Measurements from ENCODE around the gene CRYZL1.
"Not testable (repeated sequence)": the region's sequence is repeated elsewhere in the genome, so short reads cannot be mapped to it uniquely, and the experiment has no call there.

The CRYZL1 gene

DNA sequence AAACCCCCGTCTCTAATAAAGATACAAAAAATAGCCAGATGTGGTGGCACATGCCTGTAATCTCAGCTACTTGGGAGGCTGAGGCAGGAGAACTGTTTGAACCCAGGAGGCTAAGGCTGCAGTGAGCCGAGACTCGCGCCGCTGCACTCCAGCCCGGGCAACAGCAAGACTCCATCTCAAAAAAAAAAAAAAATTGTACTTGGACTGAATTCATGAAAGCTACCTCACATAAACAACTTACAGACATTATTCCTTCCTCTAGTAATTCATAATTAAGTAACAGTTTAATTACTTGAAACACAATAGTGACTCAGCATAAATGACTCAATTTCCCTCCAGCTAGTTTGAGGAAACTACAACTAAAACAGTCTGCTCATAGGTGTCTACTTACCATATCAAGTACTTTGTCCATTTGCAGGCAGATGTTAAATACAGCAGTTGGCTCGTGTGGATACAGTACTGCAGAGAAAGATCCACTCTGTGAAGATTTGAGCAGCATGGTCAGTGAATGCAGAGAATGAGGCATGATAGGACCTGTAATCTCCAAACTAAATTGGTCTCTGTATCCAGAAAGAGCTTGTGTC is 62.5 kb downstream of the CRYZL1 start:
- H3K4me3 ChIP-seq (ENCODE audit: low read length): no peak overlapping the region
- peak; percentile 82 for DNase-seq (ENCODE audit: low read depth)
- TF ChIP-seq, protein P1, sequence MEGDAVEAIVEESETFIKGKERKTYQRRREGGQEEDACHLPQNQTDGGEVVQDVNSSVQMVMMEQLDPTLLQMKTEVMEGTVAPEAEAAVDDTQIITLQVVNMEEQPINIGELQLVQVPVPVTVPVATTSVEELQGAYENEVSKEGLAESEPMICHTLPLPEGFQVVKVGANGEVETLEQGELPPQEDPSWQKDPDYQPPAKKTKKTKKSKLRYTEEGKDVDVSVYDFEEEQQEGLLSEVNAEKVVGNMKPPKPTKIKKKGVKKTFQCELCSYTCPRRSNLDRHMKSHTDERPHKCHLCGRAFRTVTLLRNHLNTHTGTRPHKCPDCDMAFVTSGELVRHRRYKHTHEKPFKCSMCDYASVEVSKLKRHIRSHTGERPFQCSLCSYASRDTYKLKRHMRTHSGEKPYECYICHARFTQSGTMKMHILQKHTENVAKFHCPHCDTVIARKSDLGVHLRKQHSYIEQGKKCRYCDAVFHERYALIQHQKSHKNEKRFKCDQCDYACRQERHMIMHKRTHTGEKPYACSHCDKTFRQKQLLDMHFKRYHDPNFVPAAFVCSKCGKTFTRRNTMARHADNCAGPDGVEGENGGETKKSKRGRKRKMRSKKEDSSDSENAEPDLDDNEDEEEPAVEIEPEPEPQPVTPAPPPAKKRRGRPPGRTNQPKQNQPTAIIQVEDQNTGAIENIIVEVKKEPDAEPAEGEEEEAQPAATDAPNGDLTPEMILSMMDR (IDR thresholded peaks at IDR 0.05; ENCODE audit: insufficient read depth, low read depth, low read length, missing control alignments): no peak

DNA sequence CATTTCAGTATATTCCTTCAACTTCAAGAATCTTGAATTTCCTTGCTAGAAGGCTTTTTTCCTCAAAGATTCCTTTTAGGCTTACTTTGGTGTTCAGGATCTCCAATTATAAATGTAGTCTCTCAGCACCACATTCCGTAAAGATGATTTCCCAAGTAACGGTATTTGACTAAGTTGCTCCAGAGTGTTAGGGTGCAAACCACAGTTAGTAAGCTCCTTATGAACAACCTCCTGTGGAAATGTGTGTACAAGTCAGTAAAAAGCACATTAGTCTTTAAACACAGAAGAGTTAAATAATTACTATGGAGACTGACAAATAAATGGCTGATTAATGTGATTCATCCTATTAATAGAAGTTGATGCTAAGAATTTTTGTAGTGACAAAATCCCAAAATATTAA is 63.3 kb downstream of the CRYZL1 start:
- TF ChIP-seq, protein P1 (IDR thresholded peaks at IDR 0.05; ENCODE audit: insufficient read depth, low read depth, low read length, missing control alignments): no peak
- no peak for DNase-seq (ENCODE audit: low read depth)
- H3K4me3 ChIP-seq (ENCODE audit: low read length): no peak overlapping the region

DNA sequence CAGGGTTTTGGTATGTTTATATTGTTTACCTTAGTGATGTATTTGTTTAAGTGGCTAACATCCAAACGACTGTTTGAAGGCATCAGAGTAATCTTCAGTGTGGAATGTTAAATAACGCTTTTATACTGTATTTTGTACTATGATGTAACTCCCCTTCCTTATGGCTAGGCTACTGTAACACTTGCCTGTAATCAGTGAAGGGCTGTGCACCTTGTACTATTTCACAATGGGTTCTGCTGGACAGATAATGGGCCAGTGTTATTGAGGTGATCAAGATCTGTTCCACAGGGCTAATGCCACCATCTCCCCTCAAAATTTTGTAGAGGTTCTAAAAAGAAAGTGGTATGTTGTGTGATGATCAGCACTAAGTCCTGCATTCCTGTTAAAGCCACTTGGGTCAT is 64.8 kb downstream of the CRYZL1 start:
- not testable (repeated sequence) for H3K4me3 ChIP-seq (ENCODE audit: low read length); DNase-seq (ENCODE audit: low read depth)

DNA sequence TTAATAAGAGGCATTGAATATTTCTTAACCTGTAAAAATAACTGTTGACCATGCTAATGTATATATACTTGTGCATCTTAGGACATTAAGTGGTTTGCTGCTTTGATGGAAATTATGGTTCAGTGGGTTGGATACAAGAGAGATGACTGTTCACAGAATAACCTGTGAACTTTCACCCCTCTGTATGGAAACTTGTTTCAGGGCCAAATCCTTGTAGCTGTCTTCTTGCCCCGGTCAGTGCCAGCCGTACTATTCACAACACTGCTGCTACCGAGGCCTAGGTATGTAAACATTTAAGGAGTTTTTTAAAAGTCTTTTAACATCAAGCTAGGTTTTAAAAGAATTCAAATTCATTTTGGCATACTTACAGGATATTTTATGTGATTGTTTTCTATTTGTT is 69.2 kb downstream of the CRYZL1 start:
- no peak overlapping the region for H3K4me3 ChIP-seq (ENCODE audit: low read length)
- TF ChIP-seq, protein P1 (IDR thresholded peaks at IDR 0.05; ENCODE audit: insufficient read depth, low read depth, low read length, missing control alignments): no peak
- DNase-seq (ENCODE audit: low read depth): no peak

DNA sequence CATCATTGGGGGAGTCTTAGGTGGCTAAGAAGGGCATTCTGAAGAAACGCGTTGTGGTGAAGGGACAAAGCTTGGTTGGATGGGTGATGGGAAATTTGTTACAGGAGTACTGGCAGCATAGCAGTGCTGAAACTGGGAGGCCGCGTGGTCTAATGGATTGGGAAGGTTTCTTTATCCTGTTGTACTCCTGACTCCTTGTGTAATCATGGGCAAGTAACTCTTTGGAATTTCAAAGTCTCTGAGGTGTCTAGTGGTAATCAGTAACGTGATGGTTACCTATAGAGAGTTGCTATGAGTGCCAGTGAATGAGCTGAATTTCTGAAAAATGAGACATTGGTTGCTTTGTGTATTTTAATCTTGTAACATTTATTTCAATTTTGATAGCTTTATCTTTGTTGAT is 71.5 kb downstream of the CRYZL1 start:
- TF ChIP-seq, protein P1 (IDR thresholded peaks at IDR 0.05; ENCODE audit: insufficient read depth, low read depth, low read length, missing control alignments): no peak
- no peak for DNase-seq (ENCODE audit: low read depth)
- H3K4me3 ChIP-seq (ENCODE audit: low read length): no peak overlapping the region

DNA sequence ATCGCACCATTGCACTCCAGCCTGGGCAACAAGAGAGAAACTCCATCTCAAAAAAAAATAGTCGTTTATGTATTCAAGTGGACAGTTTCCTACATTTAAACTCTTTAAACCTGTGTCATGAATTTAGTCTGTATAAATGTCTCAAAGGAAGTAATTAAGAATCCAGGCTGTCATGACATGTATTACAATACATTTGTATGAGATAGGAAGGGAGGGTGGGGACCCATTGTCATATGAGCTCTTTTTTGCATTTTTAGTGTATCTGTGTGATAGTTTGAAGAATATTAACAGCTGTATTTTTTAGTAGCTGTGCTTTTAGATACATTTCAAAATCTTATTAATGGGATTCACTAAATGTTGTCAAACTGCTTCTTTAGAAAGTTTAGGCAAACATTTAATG is 73.1 kb downstream of the CRYZL1 start:
- DNase-seq (ENCODE audit: low read depth): no peak
- TF ChIP-seq, protein P1 (IDR thresholded peaks at IDR 0.05; ENCODE audit: insufficient read depth, low read depth, low read length, missing control alignments): no peak
- no peak overlapping the region for H3K4me3 ChIP-seq (ENCODE audit: low read length)

DNA sequence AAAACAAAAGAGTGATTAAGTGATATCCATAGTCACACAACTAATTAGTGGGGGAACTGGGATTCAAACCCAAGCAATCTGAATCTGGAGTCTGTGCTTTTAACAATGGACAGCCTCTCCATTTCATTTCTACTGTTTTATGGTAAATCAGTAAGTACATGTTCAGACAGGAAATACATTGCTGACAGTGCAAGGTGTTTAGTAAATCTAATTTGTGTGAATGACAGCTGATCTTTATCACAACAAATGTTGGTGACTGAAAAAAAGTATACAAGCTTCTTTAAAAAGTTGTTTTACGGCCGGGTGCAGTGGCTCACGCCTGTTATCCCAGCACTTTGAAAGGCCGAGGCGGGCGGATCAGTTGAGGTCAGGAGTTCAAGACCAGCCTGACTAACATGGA is 73.6 kb downstream of the CRYZL1 start:
- TF ChIP-seq, protein P1 (IDR thresholded peaks at IDR 0.05; ENCODE audit: insufficient read depth, low read depth, low read length, missing control alignments): no peak
- H3K4me3 ChIP-seq (ENCODE audit: low read length): no peak overlapping the region
- no peak for DNase-seq (ENCODE audit: low read depth)

Measured in epithelial cell of esophagus (primary cell).